GM18858 (cell line): ENCODE data around the gene IL16.

ENCODE experiments used
- ATAC-seq: cut with Tn5 transposase; IDR thresholded peaks from one replicate; pipeline ENCODE4 v1.9.1; 2021; ENCODE audit not compliant: unreplicated experiment

Gene IL16

DNA sequence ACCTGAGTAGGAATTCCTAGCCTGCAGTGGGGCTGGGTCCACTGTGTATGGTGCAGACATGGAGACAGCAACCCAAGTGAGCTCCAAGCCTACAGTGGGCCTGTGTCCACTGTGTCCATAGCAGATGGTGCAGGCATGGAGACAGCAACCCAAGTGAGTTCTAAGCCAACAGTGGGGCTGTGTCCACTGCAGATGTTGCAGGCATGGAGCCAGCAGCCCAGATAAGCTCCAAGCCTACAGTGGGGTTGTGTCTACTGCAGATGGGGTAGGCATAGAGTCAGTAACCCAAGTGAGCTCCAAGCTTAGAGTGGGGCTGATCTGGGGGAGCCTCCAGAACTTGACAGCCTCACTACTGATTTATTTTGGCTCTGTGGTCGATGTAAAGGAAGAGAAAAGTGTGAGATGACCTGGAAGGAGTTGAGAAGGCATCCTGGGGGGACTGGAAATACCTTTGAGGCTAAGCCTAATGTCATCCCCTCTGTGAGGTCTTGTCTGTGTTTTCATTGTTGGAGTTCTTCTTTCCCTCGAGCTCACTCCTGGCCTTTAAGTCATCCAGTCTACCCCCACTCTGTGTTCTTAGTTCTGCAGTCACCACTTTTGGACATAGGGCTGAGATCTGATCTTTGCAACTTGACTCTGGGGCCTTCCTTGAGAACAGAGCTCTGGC is 22.4 kb upstream of the IL16 start:
- no peak for ATAC-seq

DNA sequence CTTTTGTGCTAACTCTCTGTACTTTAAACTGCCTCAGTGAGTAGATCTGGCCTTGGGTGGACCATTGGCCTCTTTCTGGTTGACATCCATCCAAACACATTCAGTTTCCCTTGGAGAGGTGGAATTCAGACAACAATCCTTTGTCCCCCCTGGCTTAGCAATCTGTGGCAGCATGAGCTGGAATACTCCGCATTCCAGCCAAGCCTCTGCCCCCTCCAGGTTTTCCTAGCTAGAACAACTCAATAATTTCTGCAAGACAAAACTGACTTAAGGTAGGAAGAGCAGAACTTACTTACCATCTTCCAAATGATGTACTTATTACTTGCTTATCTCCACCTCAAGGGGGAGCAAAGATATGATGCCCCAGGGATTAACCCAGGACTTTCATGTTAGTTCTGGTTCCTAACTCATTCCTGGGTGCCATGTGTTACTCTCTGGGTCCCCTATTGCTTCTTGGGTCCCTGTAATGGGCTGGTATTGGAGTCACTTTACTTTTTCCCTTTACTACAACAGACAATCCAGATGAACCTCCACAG is 21.8 kb upstream of the IL16 start:
- ATAC-seq: no peak

DNA sequence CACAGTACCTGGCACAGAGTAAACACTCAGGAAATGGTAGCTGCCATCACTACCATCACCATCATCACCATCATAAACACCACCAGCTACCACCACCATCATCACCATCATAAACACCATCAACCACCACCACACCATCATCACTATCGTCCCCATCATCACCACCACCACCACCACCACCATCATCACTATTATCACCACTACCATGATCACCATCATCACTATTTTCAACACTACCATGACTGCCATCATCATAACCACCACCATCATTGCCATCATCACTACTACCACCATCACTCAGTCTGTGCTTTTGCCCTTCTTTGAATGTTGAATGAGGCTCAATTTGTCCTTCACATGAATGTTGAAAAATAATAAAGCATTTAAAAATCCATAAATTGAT is 21.2 kb upstream of the IL16 start:
- no peak for ATAC-seq

DNA sequence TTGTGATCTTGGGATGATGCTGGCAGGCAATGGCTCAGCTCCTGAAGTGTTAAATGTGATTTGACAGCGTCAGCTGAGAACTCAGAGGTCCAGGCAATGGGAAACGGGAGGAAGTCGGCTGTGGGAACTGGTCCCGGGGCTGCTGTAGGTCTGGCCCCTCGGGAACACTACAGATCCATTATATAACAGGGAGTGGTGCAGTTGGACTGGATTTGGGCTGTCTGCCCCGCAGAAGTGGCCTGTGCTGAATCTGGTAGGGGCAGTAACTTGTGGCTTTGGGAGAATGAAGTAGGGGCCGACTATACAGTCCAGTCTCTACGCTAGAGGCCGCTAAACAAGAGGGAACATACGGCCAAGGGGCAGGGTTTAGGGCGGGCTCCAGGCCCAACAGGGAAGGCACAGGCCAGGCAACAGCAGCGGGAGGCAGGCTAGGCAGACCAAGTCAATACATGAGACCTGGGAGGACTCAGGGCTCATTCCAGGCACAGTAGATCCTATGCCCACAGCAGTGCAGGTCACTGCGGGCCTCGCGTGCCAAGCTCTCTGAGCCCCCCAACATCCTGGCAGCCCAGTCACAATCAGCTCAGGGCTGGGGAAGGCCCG is 20.3 kb upstream of the IL16 start:
- no peak for ATAC-seq

DNA sequence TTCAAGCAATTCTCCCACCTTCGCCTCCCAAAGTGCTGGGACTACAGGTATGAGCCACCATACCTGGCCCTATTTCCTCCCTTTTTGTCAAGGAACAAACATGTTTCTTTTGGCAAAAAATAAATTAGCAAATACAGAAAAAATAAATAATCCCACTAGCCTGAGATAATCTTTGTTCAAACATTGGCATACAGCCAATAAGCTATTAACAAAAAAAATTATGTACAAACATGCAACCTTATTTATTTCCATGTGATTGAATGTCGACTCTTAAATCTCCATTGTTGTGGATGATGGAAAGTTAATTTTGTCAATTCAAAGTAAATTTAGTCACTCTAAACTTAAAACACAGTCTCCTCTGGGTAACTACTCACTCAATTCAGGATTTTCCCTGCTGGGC is 18.3 kb upstream of the IL16 start:
- no peak for ATAC-seq

DNA sequence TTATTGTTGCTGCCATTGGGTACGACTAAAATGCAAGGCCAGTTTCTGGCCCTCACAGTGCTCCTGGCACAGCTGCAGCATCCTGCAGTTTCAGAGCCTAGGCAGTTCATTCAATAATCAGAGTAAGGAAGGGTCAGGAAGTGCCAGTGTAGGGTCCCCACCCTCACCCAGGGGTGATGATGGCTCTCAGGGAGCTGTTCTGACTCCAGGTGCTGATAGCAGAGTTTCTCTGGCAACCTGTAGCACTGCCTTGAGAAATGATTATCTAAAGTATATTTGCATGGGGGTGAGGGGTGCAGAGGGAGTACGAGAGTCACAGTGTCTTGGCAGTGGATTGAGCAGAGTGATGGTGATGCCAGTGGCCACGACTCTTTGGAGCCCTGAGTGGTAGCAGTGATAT is 15.5 kb upstream of the IL16 start:
- ATAC-seq: no peak

DNA sequence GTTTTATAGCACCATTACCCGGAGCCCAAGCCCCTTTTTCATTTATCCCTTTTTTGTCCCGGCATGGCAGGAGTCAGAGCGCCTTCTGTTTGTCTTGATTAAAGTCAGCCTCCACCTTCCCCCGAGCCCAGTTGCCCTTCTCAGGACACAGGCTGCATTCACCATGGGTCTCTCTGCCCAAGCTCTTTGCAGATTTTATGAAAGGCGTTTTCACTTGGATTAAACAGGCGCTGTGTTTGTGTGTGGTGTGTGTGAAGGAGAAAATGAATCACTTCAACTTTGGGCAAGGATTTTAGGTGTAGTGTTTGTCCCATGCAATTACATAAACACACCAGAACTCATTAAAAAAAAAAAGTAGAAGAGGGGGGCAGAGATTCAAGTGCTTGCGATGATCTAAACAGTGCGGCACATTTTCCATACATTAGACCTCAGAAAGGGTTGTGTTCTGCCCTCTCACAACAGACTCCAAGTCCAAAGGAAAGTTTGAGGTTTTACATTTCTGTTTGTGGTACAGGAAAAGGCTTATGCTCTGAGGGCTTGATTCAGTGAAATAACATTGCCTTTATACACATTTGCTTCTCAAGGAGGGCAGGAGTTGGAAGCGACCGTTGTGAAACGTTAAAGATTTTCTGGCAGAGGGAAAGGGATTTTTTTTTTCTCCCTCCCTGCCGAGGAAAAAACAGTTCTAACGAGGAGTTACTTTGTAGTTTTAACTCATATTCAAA is 14.5 kb upstream of the IL16 start:
- ATAC-seq: no peak

DNA sequence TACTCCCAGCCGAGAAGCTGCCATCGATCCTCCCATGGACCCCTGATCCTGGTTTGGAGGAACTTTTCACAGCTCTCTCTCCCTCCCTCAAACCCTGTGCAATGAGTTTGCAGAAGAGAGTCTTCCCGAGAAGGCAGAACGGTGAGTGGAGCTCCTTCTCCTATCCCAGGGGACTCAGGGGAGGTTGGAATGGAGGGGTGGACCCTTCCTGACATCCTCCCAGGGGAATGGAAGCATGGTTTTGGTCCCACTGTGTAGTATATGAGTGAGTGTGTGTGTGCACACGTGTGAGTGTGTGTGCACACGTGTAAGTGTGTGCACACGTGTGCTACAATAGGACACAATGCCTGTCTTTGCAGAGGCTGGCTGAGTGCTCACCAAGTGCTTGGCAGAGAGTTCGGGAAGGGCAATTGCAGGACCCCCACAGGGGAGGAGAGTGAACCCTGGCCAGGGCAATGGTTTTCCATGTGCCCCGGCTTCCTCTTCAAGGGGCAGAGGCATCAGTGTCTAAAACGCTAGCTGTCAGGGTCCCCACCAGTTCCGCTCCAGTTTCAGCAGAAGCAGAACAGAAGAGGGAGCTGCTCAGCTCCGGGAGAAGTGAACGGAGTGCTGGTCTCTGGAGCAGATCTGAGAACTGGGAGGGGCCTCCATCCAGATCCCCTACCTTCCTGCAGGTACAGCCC is 13.8 kb upstream of the IL16 start:
- ATAC-seq: no peak

DNA sequence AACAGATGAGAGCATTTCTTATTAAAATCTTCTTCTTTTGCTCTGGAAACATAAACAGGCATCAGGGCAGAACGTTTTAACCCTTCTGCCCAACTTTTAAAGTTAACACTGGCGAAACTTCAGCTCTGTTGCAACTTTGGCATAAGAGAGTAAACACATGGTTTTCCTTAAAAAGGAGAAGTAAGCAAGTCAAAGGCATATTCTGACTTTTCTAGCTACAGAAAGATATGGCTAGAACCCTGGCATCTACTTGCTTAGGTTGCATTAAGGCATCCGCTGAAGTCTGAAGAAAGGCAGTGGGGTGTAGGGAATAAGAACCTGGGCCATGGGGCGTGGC is 13.3 kb upstream of the IL16 start:
- no peak for ATAC-seq

DNA sequence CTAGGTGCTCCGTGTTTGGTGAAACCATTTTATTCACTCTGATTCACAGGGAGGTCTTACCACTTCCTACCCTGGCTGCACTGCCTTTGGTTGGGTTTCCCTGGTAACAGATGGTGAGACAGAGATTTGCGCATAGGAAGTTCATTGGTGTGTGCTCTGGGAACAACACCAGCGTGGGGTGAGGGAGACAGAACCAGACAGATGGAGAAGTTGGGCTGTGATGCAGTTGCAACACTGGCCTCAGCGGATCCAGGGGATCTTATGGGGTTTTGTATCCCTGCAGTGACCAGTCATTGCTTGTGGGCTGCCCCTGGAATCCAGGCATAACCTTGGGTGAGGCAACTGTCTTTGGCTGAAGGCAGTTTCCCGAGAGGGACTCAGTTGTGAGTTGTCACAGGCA is 12.5 kb upstream of the IL16 start:
- ATAC-seq: no peak

DNA sequence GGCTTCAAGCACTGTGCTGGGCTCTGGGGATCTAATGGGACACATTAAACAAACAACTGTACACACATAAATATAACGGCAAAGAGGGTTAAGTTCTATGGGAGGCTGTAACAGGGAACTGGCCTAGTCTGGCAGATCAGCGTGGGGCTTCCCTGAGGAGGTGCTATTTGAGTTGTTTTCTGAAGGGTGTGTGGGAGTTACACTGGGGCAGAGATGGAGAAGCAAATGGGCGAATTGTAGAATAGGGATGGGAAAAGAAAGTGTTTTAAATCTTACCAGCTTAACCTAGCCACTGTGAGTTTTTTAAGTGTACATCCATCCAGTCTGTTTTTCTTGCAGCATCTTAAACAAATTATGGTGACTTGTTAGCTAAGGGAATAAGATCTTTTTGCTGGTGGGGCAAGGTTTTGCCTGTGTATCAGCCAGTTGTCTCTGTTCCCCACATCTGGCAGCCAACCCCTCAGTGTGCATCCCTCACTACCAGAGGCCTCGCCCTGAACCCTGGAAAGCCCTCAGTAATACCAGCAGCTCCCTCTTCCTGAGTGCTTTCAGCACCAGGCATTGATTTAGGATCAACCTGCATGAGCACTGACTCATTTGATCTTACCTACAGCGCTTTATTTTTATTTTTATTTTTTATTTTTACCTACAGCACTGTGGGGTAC is 10.9 kb upstream of the IL16 start:
- no peak for ATAC-seq

DNA sequence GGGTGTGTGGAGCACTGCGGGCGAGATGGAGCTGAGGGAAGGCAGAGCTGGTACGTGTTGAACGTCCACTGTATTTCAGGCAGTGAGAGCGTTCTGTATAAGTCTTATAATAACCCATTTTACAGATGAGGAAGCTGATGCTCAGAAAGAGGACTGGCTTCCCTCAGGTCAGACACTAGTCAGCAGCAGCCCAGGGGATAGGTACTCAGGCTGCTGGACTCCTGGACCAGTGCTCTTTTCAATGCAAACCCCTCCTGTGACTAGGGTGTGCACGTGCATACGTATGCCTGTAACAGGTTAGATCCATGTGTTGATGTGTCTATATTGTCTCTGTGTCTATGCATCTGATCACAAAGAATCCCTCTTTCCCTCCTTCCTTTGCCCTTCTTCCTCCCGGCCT is 8.3 kb upstream of the IL16 start:
- no peak for ATAC-seq

DNA sequence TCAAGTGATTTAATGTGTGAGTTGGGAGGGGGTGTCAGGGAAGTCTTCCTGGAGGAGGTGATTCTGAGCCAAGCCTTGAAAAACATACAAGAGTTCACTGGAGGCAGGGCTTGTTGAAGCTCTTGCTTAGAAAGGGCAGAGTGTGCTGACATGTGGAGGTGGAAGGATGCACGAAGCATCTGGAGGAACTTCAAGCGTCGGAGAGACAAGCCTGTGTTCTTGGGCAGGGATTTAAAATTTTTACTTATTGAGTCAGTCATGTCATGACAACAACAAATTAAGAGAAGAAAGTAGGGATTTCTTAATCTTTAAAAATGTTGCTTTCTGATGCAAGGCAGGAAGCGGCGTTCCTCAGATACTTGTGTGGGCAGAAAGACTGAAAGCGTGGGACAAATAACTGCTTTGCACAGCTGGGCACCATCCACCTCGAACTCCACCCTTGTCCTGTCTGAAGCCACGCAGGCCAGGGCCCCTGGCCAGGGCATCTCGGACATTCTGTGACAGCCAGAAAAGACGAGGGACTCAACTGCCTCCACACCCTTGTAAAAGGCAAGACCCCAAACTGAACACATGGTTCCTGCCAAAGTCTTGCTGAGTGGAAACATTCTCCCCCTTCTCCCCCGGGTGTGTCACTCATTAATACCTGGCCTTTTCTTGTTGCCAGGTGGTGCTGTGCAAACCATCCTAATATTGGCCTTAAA is 6.9 kb upstream of the IL16 start:
- ATAC-seq: no peak

DNA sequence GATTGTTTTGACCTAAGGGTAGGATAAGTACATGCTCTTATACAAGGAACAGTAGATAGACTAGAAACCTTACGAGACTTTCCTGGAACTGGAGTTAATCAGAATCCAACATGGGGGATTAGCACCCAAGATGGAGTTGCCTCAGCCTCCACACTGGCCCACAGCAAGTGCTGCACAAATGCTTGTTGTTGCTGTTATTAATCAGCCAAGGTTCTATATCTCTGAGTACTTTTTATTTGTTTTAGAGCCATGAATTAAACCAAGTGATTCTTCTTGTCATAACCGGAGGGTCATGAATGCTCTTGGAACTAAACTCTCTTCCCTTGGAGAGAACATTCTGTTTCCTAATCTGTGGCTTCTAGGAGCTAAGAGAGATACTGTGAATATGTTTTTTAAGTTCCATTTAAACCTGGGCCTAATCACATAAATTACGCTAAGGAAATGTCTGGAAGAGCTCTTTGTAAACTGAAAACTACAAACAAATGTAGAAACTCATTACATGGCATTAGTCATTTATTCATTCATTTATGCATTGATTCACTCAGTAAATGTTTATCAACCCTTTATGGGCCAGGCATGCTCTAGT is 5.7 kb upstream of the IL16 start:
- ATAC-seq: no peak

DNA sequence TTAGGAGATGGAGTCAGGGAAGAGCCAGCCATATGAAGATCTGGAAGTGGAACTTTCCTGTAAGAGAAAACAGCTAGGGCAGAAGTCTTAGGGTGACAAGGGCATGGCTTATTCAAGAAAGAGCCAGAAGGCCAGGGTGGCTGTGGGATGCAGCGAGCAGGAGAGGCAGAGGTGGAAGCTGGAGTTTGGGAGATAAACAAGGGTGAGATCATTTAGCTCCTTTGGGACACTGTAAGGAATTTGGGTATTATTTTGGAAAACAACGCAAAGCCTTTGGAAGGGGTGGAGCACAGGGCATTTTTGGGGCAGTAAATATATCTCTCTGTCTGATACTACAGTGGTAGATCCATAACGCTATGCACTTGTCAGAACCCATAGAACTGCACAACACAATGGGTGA is 5.0 kb upstream of the IL16 start:
- no peak for ATAC-seq

DNA sequence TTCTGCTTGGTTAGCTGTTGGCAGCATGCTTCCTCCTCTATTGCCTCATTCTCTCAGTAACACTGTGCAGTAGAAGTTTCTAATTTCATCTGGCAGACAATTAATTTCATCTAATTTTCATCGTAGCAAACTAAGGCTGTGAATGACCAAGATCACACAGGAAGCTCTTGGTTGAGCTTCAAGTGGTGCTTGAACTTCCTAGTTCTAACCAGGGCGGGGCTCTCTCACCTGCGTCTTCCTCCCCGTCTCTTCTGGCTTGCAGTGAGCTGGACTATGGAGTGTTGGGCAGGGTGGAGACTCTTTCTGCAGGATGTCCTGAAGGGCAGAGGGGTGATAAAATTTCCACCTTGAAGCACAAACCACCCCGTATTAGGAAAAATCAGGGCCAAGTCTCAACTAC is 2.0 kb upstream of the IL16 start:
- ATAC-seq: no peak

DNA sequence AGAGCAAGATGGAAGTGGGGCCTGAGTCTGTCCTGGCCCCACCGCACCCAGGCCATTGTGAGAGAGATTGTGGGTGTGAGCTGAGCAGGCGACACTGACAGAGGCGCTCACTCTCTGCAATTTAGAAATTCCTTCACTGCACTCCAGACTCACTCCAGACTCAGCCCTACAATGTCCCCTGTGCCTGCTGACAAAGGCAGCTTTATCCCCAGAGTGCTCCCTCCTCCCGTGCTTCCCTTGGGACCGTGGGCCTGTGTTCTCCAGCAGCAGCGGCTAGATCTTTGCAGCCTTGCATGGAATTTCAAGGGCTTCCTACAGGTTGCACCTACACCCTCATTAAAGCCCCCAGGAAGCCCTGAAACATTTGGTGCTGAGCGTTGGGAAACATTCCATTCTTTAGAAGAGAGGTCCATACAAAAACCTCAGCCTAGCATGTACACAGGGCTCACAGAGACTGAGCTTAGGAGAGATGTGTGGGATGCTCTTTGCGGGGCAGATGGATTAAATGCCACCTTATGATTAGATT is 1.3 kb upstream of the IL16 start:
- ATAC-seq: no peak

DNA sequence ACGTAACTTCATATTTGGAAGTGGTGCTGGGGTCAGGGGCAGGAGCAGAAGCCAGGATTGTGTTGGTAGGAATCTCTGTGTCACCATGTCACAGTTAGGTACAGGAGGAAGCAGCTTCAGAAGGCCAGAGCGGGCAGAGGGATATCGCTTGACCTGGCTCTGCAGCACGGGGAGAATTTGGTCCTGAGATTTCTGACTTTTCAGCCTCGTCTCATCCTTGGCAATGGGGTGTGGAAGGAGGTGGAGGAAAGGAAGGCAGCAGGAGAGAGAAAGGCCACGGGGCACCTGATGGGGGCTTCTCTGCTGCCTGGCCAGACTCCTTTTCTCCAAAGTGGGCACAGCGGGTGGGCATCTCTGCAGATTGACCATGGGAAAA is 564 bp downstream of the IL16 start:
- no peak for ATAC-seq

DNA sequence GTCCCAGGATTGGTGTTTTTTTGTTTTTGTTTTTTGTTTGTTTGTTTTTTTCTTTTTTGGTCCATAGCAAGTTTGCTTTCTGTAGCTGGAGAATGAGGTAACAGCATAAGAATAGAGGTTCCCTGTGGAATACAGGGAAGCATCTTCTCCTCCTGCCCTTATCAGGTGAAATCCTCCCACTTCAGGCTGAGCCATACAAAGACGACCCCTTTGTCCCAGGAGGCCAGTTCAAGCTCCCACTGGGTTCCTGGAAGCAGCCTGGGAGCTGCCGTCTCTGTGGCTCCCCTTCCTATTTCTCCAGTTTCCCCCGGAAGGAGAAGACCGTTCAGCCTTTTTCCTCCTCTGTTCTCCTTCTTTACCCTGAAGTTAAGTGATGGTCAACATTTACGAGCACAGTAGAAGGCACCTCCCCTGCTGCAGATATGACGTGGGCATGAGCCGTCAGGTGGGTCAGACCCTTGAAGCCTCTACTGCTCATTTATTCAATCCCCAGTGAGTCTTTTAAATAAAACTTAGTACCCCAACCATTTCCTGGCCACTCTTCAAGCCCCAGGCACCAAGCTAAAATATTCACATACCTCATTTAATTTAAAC is 1.1 kb downstream of the IL16 start:
- no peak for ATAC-seq
